Spleen (tissue), 11 donors: Measurements from ENCODE around the gene SLC17A4. TPM values are rescaled to one million over a fixed set of nuclear protein-coding genes. Genes with fewer than 3 reads are reported as not detected.

Experiments
- DNase-seq: peaks from one replicate; pipeline ENCODE4 v3.0.0-alpha.2; 2020
- H3K27ac ChIP-seq, 8 donors: fragments of 200-600 bp; sonication (generic) in 7 of 8; 1 replicate in 4 of 8; 2 replicates in 4 of 8; pipeline versions ENCODE4 v1.5.0 to v1.8.0; 2016 to 2021; ENCODE audit warnings: inconsistent platforms in 4 of 8, mild to moderate bottlenecking in 4 of 8, moderate library complexity in 1 of 8
- H3K27me3 ChIP-seq, 7 donors: fragments of 200-600 bp; sonication (generic) in 6 of 7; replicated peaks in 1 of 7; 1 replicate in 4 of 7; 2 replicates in 3 of 7; pipeline versions ENCODE4 v1.5.0 to v1.8.0; 2016 to 2021; ENCODE audit warnings: inconsistent platforms in 3 of 7, mild to moderate bottlenecking in 1 of 7
- H3K36me3 ChIP-seq, 6 donors: fragments of 200-600 bp; sonication (generic) in 5 of 6; 1 replicate in 4 of 6; 2 replicates in 2 of 6; pipeline versions ENCODE4 v1.5.0 to v1.8.0; 2016 to 2021; ENCODE audit warnings: inconsistent platforms in 2 of 6
- H3K4me1 ChIP-seq, 6 donors: fragments of 200-600 bp; sonication (generic) in 5 of 6; 1 replicate in 3 of 6; 2 replicates in 3 of 6; pipeline versions ENCODE4 v1.5.0 to v1.8.0; 2016 to 2021; ENCODE audit warnings: inconsistent platforms in 3 of 6
- H3K4me3 ChIP-seq, 8 donors: fragments of 200-600 bp; sonication (generic) in 7 of 8; 1 replicate in 4 of 8; 2 replicates in 4 of 8; pipeline versions ENCODE4 v1.5.0 to v1.8.0; 2016 to 2021; ENCODE audit warnings: inconsistent platforms in 4 of 8, mild to moderate bottlenecking in 4 of 8, moderate library complexity in 2 of 8
- H3K9me3 ChIP-seq, 8 donors: fragments of 200-600 bp; sonication (generic) in 7 of 8; 1 replicate in 4 of 8; 2 replicates in 4 of 8; pipeline versions ENCODE4 v1.5.0 to v1.8.0; 2016 to 2021; ENCODE audit warnings: inconsistent platforms in 4 of 8
- POLR2A ChIP-seq, 3 donors: fragments of 450-650 bp; IDR thresholded peaks; one replicate each; pipeline ENCODE4 v1.5.1; 2017; ENCODE audit warnings: antibody characterized with exemption in 3 of 3, mild to moderate bottlenecking in 1 of 3
- POLR2AphosphoS5 ChIP-seq, 3 donors: sonication (generic); formaldehyde crosslinking; IDR thresholded peaks; one replicate each; pipeline ENCODE4 v1.5.1; 2017; ENCODE audit warnings: antibody characterized with exemption in 3 of 3
- WGBS, 5 donors: extraction: QIAGEN DNeasy Blood & Tissue Kit in 3 of 5; methylation state at CpG; one replicate each; pipeline versions ENCODE4 v1.1.5 to v1.1.7; 2013 to 2018; 5-methylcytosine and 5-hydroxymethylcytosine counted together
- intact Hi-C: fragments of 100-400 bp; cut with DNase I; formaldehyde crosslinking; loops from one replicate; pipeline ENCODE4 v1.15.0; 2023; ENCODE audit warnings: low total_unique reads
- polyA plus RNA-seq, 3 donors: library from polyadenylated mRNA; stranded (reverse); fragments of 200-250 nt; gene quantifications; one replicate each; pipeline ENCODE4 v1.2.1, GENCODE V29; 2013
- total RNA-seq, 7 donors: library from RNA; depleted of rRNA in 3 of 7; stranded (reverse); fragments of >200 nt in 3 of 7; fragmentation: NEBNext Ultra II Directional in 4 of 7; extraction: Animal tissue kit (Norgen Biotek cat#: 25700) in 4 of 7; gene quantifications; one replicate each; pipeline versions ENCODE4 v1.1.0 to v1.2.1, GENCODE V29; 2016 to 2021
- TF ChIP-seq, protein P1 (sequence below), 11 experiments: fragments of 200-600 bp in 7 of 11; fragments of 450-650 bp in 4 of 11; sonication (generic) in 4 of 11; IDR thresholded peaks in 8 of 11; conservative IDR thresholded peaks in 3 of 11; 1 replicate in 7 of 11; 2 replicates in 4 of 11; pipeline versions ENCODE4 v1.4.0 to v1.8.0; 2016 to 2021; ENCODE audit warnings: antibody characterized with exemption in 11 of 11, inconsistent platforms in 4 of 11, mild to moderate bottlenecking in 1 of 11
- donor health status: healthy with polysubstance abuse.
- donor health status: DM: no; HTN: no; CAD: no; lungs with moderate emphysema.
- donor health status: DM: no; HTN: no; CAD: no.
- donor health status: Bipolar disorder and iron deficiency.
- donor health status: healthy.
- donor health status: DM: no; HTN: no; CAD: no.
- donor health status: DM: yes; HTN: yes; CAD: no.

SLC17A4 gene
- total and polyA plus RNA-seq, 10 donors: not detected

DNA sequence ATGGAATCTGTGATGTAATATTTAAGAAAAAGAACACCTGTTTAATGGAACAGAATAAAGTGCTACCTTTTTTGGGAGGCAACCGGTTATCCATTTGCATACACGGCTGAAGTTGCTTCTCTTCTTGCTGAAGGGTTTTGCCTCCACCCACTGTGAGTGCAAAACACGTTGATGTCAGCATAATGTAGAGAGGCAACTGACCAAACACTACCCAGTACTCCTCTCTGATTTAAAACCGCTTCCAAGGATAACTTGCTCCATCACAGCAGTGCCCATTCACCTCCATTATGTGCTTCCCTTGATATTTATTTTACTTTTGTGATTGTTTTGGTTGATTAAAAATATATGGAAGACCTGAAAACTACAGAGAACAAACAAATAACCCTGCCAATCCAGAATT is 75.9 kb downstream of the SLC17A4 start:
- Histone ChIP-seq H3K36me3 (no peaks in the 10 kb centered on the region), H3K4me3 (no peak overlapping the region), H3K27me3 (peaks cover 0 to 11% (median 0%) of the 10 kb centered on the region in 7 donors), H3K4me1 (no peaks in the 10 kb centered on the region), H3K9me3 (peaks cover 0 to 4% (median under 1%) of the 10 kb centered on the region in 8 donors), H3K27ac (no peak overlapping the region)
- intact Hi-C loops: no loop called here
- TF ChIP-seq, protein P1, sequence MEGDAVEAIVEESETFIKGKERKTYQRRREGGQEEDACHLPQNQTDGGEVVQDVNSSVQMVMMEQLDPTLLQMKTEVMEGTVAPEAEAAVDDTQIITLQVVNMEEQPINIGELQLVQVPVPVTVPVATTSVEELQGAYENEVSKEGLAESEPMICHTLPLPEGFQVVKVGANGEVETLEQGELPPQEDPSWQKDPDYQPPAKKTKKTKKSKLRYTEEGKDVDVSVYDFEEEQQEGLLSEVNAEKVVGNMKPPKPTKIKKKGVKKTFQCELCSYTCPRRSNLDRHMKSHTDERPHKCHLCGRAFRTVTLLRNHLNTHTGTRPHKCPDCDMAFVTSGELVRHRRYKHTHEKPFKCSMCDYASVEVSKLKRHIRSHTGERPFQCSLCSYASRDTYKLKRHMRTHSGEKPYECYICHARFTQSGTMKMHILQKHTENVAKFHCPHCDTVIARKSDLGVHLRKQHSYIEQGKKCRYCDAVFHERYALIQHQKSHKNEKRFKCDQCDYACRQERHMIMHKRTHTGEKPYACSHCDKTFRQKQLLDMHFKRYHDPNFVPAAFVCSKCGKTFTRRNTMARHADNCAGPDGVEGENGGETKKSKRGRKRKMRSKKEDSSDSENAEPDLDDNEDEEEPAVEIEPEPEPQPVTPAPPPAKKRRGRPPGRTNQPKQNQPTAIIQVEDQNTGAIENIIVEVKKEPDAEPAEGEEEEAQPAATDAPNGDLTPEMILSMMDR (IDR thresholded peaks at IDR 0.05 in 8 of 11, conservative IDR thresholded peaks at IDR 0.05 in 3 of 11): no peak
- TF ChIP-seq POLR2A (IDR thresholded peaks at IDR 0.05) (no peak), POLR2AphosphoS5 (IDR thresholded peaks at IDR 0.05) (no peak)
- no peak for DNase-seq
- WGBS, 5 donors: 70 to 88% (median 83%) methylated on average over 4 of the region's 4 CpGs

Other genes with a start within 250 kb of the SLC17A4 start
- gene SCGN, start 102.5 kb upstream of the SLC17A4 start, total RNA-seq: not detected
- not detected for gene SCGN, start 102.5 kb upstream of the SLC17A4 start, polyA plus RNA-seq
- not detected for gene SLC17A1, start 77.3 kb downstream of the SLC17A4 start, total RNA-seq
- not detected for gene SLC17A1, start 77.3 kb downstream of the SLC17A4 start, polyA plus RNA-seq
- gene SLC17A3, start 119.5 kb downstream of the SLC17A4 start, total RNA-seq: not detected
- under 1 TPM in 1 of 3 donors, not detected in 2; 0.11 TPM for gene SLC17A3, start 119.5 kb downstream of the SLC17A4 start, polyA plus RNA-seq
- not detected for gene SLC17A2, start 175.9 kb downstream of the SLC17A4 start, total RNA-seq
- not detected for gene SLC17A2, start 175.9 kb downstream of the SLC17A4 start, polyA plus RNA-seq
- gene TRIM38, start 208.1 kb downstream of the SLC17A4 start, total RNA-seq: 10 to 100 TPM; 25.7 to 34.4 (median 30.3) TPM
- 10 to 100 TPM in 1 of 3 donors, 1 to 10 TPM in 2; 8.0 to 14.4 (median 9.6) TPM for gene TRIM38, start 208.1 kb downstream of the SLC17A4 start, polyA plus RNA-seq